H1 (cell line): ENCODE results near the gene MCEE. TPM values are rescaled to one million over a fixed set of nuclear protein-coding genes. Genes with fewer than 3 reads are reported as not detected.
A peak's percentile ranks its signal among the peaks of the same experiment; 100 is the strongest.

Source experiments
- GABPA ChIP-seq: IDR thresholded peaks from 2 replicates; pipeline ENCODE4 v1.6.1; 2011; ENCODE audit warnings: mild to moderate bottlenecking, low read length, moderate library complexity, borderline replicate concordance; ENCODE audit not compliant: insufficient read depth
- POLR2A ChIP-seq, 2 experiments: IDR thresholded peaks; 1 replicate in 1 of 2; 2 replicates in 1 of 2; pipeline ENCODE4 v1.6.1; 2011; ENCODE audit warnings: low read depth in 2 of 2, low read length in 2 of 2, mild to moderate bottlenecking in 2 of 2; ENCODE audit errors: control extremely low read depth in 1 of 2
- POU5F1 ChIP-seq: IDR thresholded peaks from 2 replicates; pipeline ENCODE4 v1.6.1; 2011; ENCODE audit warnings: low read depth, mild to moderate bottlenecking, low read length, moderate library complexity
- SP4 ChIP-seq: IDR thresholded peaks from 2 replicates; pipeline ENCODE4 v1.6.1; 2012; ENCODE audit warnings: low read length, inconsistent platforms
- TEAD4 ChIP-seq: IDR thresholded peaks from 2 replicates; pipeline ENCODE4 v1.6.1; 2012; ENCODE audit warnings: low read depth, low read length, inconsistent platforms, mixed read lengths
- polyA plus RNA-seq, 7 experiments: library from polyadenylated mRNA; depleted of rRNA in 3 of 7; stranded (reverse) in 5 of 7; unstranded in 2 of 7; fragments of >200 nt in 5 of 7; fragments of 200-250 nt in 2 of 7; gene quantifications; 1 replicate in 5 of 7; 2 replicates in 1 of 7; 4 replicates in 1 of 7; pipeline versions ENCODE4 v1.2.1 to v1.2.3, GENCODE V29; 2011 to 2013; ENCODE audit warnings: missing spikeins in 2 of 7, mixed read lengths in 2 of 7
- total RNA-seq: library from RNA; stranded (reverse); fragmentation: NEBNext Ultra II Directional; extraction: Animal tissue kit (Norgen Biotek cat#: 25700); gene quantifications from 2 replicates; pipeline ENCODE4 v1.2.1, GENCODE V29; 2021
- TF ChIP-seq, protein P1 (sequence below), 3 experiments: IDR thresholded peaks; 1 replicate in 2 of 3; 2 replicates in 1 of 3; pipeline versions ENCODE4 v1.5.1 to v1.6.1; 2011; ENCODE audit warnings: low read length in 3 of 3, mild to moderate bottlenecking in 3 of 3, inconsistent platforms in 2 of 3, low read depth in 1 of 3, moderate library complexity in 1 of 3; ENCODE audit not compliant: insufficient read depth in 1 of 3; ENCODE audit errors: control extremely low read depth in 1 of 3
- TF ChIP-seq, protein P2 (sequence below): IDR thresholded peaks from 2 replicates; pipeline ENCODE4 v1.6.1; 2012; ENCODE audit warnings: inconsistent platforms

MCEE gene
- total and polyA plus RNA-seq, 2 of the 8 experiments (the other 6 are each of a cell fraction or from before 2014, with no cell fraction given) = 7.3 to 14.1 TPM

- TF ChIP-seq, protein P1, sequence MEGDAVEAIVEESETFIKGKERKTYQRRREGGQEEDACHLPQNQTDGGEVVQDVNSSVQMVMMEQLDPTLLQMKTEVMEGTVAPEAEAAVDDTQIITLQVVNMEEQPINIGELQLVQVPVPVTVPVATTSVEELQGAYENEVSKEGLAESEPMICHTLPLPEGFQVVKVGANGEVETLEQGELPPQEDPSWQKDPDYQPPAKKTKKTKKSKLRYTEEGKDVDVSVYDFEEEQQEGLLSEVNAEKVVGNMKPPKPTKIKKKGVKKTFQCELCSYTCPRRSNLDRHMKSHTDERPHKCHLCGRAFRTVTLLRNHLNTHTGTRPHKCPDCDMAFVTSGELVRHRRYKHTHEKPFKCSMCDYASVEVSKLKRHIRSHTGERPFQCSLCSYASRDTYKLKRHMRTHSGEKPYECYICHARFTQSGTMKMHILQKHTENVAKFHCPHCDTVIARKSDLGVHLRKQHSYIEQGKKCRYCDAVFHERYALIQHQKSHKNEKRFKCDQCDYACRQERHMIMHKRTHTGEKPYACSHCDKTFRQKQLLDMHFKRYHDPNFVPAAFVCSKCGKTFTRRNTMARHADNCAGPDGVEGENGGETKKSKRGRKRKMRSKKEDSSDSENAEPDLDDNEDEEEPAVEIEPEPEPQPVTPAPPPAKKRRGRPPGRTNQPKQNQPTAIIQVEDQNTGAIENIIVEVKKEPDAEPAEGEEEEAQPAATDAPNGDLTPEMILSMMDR (IDR thresholded peaks at IDR 0.05; ENCODE audit: control extremely low read depth in 1 of 3, insufficient read depth in 1 of 3, low read depth in 1 of 3, low read length in 3 of 3) = peak; percentile 80 to 90 (median 88)
- TF ChIP-seq POU5F1 = no peak
- TF ChIP-seq GABPA = peak; percentile 13; the same call in 1 of the 2 replicates
- TF ChIP-seq SP4 = no peak
- TF ChIP-seq POLR2A (IDR thresholded peaks at IDR 0.05; ENCODE audit: control extremely low read depth in 1 of 2, low read depth in 2 of 2, low read length in 2 of 2) = no peak
- 0 out of 2 replicates have a peak, but pooled peaks have one; percentile 31 for TF ChIP-seq TEAD4
- TF ChIP-seq, protein P2, sequence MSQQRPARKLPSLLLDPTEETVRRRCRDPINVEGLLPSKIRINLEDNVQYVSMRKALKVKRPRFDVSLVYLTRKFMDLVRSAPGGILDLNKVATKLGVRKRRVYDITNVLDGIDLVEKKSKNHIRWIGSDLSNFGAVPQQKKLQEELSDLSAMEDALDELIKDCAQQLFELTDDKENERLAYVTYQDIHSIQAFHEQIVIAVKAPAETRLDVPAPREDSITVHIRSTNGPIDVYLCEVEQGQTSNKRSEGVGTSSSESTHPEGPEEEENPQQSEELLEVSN = no peak
Measured at GRCh38 chr2:71157124-71157793, 27.2 kb upstream of the MCEE start (continued).
